Activated T-helper 2 cell treated with anti-CD3 and anti-CD28 coated beads, Interferon-gamma antibody, Interleukin-2, Interleukin-4, amounts not matched to agents 10 μg/mL and 5 μg/mL and 100 μg/mL, durations not matched to agents 14 hours and 24 hours and 36 hours (primary cell): ENCODE measurements around the gene GEMIN4. TPM values are rescaled to one million over a fixed set of nuclear protein-coding genes. Genes with fewer than 3 reads are reported as not detected.
A peak's percentile ranks its signal among the peaks of the same experiment; 100 is the strongest.
"Not testable (repeated sequence)": the region's sequence is repeated elsewhere in the genome, so short reads cannot be mapped to it uniquely, and the experiment has no call there.

Source experiments
- DNase-seq: peaks from one replicate; pipeline ENCODE4 v3.0.0; 2021; ENCODE audit warnings: low spot score
- H3K27ac Mint-ChIP-seq: one replicate; pipeline ENCODE4 v1.8.0; 2021; ENCODE audit warnings: mixed read lengths
- H3K27me3 Mint-ChIP-seq: one replicate; pipeline ENCODE4 v1.8.0; 2021; ENCODE audit warnings: low read depth, mixed read lengths
- H3K36me3 Mint-ChIP-seq: one replicate; pipeline ENCODE4 v1.8.0; 2021; ENCODE audit warnings: low read depth, mixed read lengths
- H3K4me1 Mint-ChIP-seq: one replicate; pipeline ENCODE4 v1.8.0; 2021; ENCODE audit warnings: low read depth, mixed read lengths
- H3K4me3 Mint-ChIP-seq: one replicate; pipeline ENCODE4 v1.8.0; 2021; ENCODE audit warnings: low read depth, mild to moderate bottlenecking, moderate library complexity, mixed read lengths
- H3K9me3 Mint-ChIP-seq: one replicate; pipeline ENCODE4 v1.8.0; 2021; ENCODE audit warnings: mixed read lengths
- intact Hi-C: fragments of 100-400 bp; cut with micrococcal nuclease; formaldehyde crosslinking; loops from one replicate; pipeline ENCODE4 v1.15.1; 2023
- total RNA-seq: library from RNA; stranded (reverse); gene quantifications from 2 replicates; pipeline ENCODE4 v1.2.3, GENCODE V29; 2022

Gene GEMIN4
- total RNA-seq, 1 donor from 2014 or later: 64.2 TPM

- peaks cover 32% of the 10 kb centered on the region for H3K36me3 Mint-ChIP-seq
- DNase-seq: no peak
- intact Hi-C loops: loop anchor here (1.0 to 10.0 kb wide), 2 partner anchors 288 to 306 kb away; no protein-coding TSS in a partner anchor
- no peaks in the 10 kb centered on the region for H3K27me3 Mint-ChIP-seq
- H3K4me3 Mint-ChIP-seq: no peak overlapping the region
- no peaks in the 10 kb centered on the region for H3K9me3 Mint-ChIP-seq
- H3K27ac Mint-ChIP-seq: peak overlapping the region; percentile 49
- H3K4me1 Mint-ChIP-seq: peaks cover 2% of the 10 kb centered on the region
Measured at GRCh38 chr17:700504-701094, 51.5 kb downstream of the GEMIN4 start.

- peaks cover 36% of the 10 kb centered on the region for H3K36me3 Mint-ChIP-seq
- no peak overlapping the region for H3K27ac Mint-ChIP-seq
- H3K4me3 Mint-ChIP-seq: no peak overlapping the region
- peaks cover 2% of the 10 kb centered on the region for H3K4me1 Mint-ChIP-seq
- intact Hi-C loops: no loop called here
- H3K27me3 Mint-ChIP-seq: no peaks in the 10 kb centered on the region
- H3K9me3 Mint-ChIP-seq: no peaks in the 10 kb centered on the region
- DNase-seq: no peak
Measured at GRCh38 chr17:699345-699744, 52.7 kb downstream of the GEMIN4 start.

GRCh38 chr17:698096-698495 is 54.0 kb downstream of the GEMIN4 start:
- H3K36me3 Mint-ChIP-seq: peaks cover 36% of the 10 kb centered on the region
- H3K4me3 Mint-ChIP-seq, H3K27ac Mint-ChIP-seq, H3K4me1 Mint-ChIP-seq, H3K9me3 Mint-ChIP-seq, DNase-seq, H3K27me3 Mint-ChIP-seq, intact Hi-C loops: not testable (repeated sequence)

GRCh38 chr17:697682-698081 is 54.4 kb downstream of the GEMIN4 start:
- Mint-ChIP-seq H3K4me3 (no peak overlapping the region), H3K27me3 (no peaks in the 10 kb centered on the region), H3K36me3 (peaks cover 36% of the 10 kb centered on the region), H3K9me3 (no peaks in the 10 kb centered on the region), H3K4me1 (peaks cover 2% of the 10 kb centered on the region), H3K27ac (no peak overlapping the region)
- intact Hi-C loops: no loop called here
- no peak for DNase-seq

GRCh38 chr17:696369-696768 is 55.7 kb downstream of the GEMIN4 start:
- no peak overlapping the region for H3K4me3 Mint-ChIP-seq
- H3K9me3 Mint-ChIP-seq: no peaks in the 10 kb centered on the region
- intact Hi-C loops: no loop called here
- peaks cover 2% of the 10 kb centered on the region for H3K4me1 Mint-ChIP-seq
- no peak overlapping the region for H3K27ac Mint-ChIP-seq
- no peak for DNase-seq
- H3K27me3 Mint-ChIP-seq: no peaks in the 10 kb centered on the region
- peaks cover 43% of the 10 kb centered on the region for H3K36me3 Mint-ChIP-seq

Other genes with a start within 250 kb of the GEMIN4 start
- 84.9 and 86.1 TPM in 2 replicates for gene VPS53, start 37.4 kb downstream of the GEMIN4 start, total RNA-seq
- 38.1 and 41.0 TPM in 2 replicates for gene TLCD3A, start 19.7 kb downstream of the GEMIN4 start, total RNA-seq
- gene GLOD4, start 30.0 kb upstream of the GEMIN4 start, total RNA-seq: 84.8 and 98.0 TPM in 2 replicates
- gene MRM3, start 30.1 kb upstream of the GEMIN4 start, total RNA-seq: 28.4 and 29.3 TPM in 2 replicates
- gene NXN, start 227.5 kb upstream of the GEMIN4 start, total RNA-seq: 0.43 and 0.48 TPM in 2 replicates
- 13.6 and 15.0 TPM in 2 replicates for gene TIMM22, start 244.9 kb upstream of the GEMIN4 start, total RNA-seq